Activated CD4-positive, CD25-positive, alpha-beta regulatory T cell treated with anti-CD3 and anti-CD28 coated beads, Interleukin-2, amount 50 U/mL, for 16 hours (primary cell): ENCODE data around the gene INPP5D.
"Not testable (repeated sequence)": the region's sequence is repeated elsewhere in the genome, so short reads cannot be mapped to it uniquely, and the experiment has no call there.

Source experiments
- DNase-seq: peaks from one replicate; pipeline ENCODE4 v3.0.0-alpha.2; 2020; ENCODE audit warnings: low read depth, low spot score

Gene INPP5D

GRCh38 chr2:233173115-233173514, 113.0 kb downstream of the INPP5D start:
- no peak for DNase-seq

DNA sequence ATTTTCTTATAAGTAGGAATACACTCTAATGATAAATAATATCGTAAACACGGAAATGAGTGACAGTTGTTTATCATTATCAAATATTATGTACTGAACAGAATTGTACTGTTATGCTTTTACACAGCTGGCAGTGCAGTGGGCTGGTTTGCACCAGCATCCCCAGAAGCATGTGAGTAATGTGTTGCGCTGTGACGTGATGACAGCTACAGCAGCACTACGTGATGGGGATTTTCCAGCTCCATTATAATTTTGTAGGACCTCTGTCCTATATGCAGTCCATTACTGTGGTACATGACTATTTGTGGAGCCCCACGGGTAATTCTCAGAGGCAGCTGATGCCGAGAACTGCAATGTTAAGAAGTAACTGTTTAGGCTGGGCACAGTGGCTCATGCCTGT, 114.0 kb downstream of the INPP5D start:
- no peak for DNase-seq

DNA sequence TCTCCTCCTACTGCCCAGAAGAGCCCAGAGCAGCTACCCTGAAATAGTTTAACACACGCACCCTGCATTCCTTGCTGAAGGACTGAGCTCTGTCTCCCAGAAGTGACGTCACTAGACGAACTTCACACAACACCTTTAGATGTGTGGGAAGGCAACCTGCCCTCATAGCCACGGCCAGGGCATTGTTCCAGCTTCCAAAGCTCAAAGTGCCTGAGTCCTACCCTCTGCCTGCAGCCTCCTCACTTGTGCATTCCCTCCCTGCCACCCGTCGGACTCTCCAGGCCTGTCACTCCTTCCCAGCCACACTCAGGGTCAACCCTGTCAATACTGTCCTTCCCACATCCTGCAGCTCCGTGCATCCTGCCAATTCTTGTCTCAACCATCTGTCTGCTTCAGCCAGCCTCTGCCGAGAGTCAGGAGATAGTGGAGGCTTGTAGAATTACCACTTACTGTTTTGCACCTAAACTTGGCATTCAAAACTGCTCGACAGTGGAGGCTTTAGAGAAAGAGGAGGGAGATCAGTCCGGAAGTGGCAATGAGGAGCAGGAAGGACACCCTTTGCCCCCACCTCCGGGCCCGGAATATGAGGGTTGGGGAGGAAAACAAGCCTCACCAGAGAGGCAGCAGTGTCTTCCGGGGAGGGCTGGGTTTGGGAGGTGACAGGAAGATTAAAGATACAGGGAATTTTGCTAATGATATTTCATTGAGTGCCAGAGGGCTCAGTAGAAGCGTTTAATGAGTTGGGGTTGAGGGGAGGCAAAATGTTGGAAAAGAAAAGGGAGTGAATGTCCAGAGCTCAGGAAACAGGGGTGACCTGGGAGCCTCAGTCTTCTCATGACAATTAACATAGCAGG, 119.1 kb downstream of the INPP5D start:
- DNase-seq: no peak

- DNase-seq: no peak
Measured at GRCh38 chr2:233179848-233180366, 119.8 kb downstream of the INPP5D start.

DNA sequence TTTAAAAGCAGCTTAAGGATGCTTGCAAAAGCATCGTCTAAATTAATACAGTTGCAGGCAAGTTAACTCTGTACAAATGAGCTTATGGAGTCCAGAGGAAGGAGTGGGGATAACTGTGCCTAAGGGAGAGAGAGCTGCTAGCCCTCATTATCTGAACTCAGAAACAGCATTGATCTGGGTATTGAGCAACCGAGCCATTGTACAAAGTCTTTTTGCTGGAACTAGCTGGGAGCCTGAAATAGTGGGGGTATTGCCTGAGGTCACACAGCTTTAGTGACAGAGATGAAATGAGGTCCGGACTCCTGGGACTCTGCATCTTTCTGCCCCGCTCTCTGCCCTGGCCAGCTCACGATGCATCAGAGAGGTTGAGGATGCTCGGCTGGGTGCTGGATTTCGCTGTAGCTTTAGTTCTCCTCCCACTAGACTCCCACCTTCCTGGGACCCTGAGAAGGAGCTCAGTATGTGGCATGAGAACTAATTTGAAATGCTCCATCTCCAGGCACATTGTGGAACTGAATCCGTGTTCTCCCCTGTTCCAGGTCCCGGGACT, 123.8 kb downstream of the INPP5D start:
- no peak for DNase-seq

DNA sequence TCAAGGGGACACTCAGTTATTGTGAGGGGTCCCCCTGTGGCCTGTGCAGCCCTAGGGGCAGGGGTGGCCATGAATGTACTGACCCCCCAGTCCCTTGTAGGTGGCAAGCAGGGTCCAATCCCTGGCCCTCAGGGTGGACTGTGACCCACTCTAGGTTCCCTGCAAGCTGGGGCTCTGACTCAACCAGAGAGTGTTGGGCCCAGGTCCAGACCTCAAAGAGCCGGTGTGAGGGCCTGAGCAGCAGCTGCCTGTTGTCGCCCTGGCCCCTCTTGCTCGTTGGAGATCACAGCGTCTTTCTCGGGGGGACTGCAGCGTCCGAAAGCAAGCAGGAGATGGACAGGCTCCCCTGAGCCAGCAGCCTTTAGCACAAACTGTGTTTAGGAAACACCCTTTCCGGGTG, 124.5 kb downstream of the INPP5D start:
- no peak for DNase-seq

- DNase-seq: no peak
Measured at GRCh38 chr2:233185330-233185729, 125.2 kb downstream of the INPP5D start.

- no peak for DNase-seq
Measured at GRCh38 chr2:233185963-233186362, 125.8 kb downstream of the INPP5D start.

DNA sequence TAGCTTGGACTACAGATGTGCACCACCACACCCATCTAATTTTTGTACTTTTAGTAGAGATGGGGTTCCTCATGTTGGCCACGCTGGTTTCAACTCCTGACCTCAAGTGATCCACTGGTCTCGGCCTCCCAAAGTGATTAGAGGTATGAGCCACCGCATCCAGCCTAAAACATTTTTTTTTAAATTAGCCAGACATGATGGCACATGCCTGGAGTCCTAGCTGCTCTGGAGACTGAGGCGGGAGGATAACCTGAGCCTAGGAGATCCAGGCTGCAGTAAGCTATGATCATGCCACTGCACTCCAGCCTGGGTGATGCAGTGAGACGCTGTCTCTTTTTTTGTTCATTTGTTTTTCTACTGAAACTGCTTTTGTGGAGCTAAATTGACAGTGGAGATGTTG, 126.7 kb downstream of the INPP5D start:
- no peak for DNase-seq

DNA sequence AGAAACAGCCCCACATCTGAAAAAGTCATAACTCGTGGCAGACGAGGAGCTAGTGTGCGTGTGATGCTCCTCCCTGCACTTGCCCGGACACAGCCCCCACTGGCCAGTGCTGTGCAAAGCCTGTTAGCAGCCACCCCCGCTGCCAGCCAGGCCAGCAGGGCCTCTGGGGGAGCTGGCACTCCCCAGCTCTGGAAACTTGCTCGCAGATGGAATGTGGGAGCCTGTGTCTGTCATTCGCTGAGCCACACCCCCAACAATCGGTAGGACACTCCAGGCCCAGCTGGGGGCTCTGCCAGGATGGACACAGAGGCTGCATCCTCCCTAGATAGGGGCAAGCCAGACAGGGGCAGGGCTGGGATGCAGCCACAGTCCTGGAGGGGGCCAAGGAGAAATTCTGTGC, 128.9 kb downstream of the INPP5D start:
- DNase-seq: no peak

DNA sequence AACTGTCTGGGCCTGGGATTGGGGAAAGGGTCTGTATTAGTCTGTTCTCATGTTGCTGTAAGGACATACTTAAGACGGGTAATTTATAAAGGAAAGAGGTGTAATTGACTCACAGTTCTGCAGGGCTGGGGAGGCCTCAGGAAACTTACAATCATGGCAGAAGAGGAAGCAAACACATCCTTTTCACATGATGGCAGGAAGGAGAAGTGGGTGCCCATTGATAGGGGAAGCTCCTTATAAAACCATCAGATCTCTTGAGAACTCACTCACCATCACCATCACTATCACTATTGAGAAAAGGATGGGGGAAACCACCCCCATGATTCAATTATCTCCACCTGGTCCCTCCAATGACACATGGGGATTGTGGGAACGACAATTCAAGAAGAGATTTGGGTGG, 130.9 kb downstream of the INPP5D start:
- not testable (repeated sequence) for DNase-seq

DNA sequence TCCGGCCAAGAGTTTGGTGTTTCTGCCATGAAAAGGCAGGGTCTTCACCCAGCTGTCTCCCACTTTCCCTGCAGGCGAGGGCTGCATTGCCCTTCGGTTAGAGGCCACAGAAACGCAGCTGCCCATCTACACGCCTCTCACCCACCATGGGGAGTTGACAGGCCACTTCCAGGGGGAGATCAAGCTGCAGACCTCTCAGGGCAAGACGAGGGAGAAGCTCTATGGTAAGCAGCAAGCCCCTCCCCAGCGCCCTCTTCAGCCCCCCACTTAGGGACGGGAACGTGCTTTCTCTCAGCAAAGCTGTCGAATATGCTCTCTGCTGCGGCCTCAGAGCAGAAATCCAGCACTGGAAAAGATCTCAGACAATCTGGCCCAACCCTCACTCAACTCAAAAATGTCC, 133.6 kb downstream of the INPP5D start:
- DNase-seq: no peak

- no peak for DNase-seq
Measured at GRCh38 chr2:233195027-233195426, 134.9 kb downstream of the INPP5D start.

DNA sequence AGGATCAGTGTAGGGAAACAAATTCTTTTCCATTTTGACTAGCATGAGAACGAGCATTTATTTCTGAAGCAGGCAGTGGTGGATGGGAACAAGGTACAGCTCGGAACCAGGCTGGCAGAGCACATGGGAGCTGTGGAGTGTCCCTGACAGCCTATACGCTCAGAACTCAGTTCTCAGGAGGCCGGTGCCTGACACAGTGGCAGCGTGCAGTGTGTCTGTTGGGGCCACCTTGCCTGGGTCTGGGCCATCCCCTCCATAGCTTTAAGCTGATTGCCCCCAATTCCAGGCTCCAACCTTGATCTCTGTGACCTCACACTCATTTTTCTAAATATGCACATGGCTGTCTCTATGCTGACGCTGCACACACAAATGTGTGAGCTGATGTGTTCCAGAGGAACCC, 136.9 kb downstream of the INPP5D start:
- no peak for DNase-seq

GRCh38 chr2:233198026-233198425, 137.9 kb downstream of the INPP5D start:
- no peak for DNase-seq

DNA sequence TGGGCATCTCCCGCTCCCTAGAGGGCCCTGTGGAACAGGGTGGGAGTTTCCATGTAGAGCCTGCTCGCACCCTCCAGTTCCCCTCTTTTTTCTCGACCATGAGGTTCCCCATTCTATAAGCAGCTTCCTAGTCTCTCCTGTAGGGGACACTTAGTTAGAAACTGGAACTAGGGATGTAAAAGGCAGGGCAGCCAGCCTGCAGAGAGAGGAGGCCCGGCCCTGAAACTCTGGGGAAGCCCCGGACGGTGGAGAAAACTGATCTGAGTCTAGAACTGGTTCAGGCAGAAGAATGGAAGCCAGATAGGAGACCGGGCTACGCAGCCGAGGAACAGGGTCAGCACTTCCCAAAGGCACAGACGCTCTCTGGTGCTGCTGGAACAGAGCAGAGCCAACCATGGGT, 139.7 kb downstream of the INPP5D start:
- no peak for DNase-seq

GRCh38 chr2:233200790-233201189, 140.6 kb downstream of the INPP5D start:
- not testable (repeated sequence) for DNase-seq

GRCh38 chr2:233201258-233202013, 141.3 kb downstream of the INPP5D start:
- DNase-seq: no peak

- DNase-seq: no peak
Measured at GRCh38 chr2:233202531-233202944, 142.4 kb downstream of the INPP5D start.

DNA sequence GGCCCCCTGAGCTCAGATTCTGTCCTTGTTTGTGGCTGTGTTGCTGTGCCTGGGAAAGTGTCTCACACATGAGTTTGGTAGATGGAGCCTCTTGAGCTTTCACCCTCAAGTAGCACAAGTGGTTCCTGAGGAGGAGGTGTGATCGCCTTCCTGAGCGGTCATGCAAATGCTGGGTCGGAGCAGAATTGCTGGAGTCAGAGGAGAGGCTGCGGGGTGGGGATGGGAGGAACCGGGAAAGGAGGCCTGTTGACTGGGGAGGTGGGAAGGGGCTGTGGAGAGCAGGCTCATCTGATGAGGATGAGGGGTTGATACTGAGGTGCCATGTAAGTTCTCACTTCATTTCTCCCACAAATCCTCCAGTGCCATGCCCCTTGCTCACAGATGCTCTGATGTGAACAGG, 142.9 kb downstream of the INPP5D start:
- DNase-seq: no peak

- no peak for DNase-seq
Measured at GRCh38 chr2:233204286-233204936, 144.3 kb downstream of the INPP5D start.
